ENCODE data around the gene SPANXN4. TPM values are rescaled to one million over a fixed set of nuclear protein-coding genes. Genes with fewer than 3 reads are reported as not detected.

SPANXN4 gene
- total RNA-seq: not detected in 3 replicates

DNA sequence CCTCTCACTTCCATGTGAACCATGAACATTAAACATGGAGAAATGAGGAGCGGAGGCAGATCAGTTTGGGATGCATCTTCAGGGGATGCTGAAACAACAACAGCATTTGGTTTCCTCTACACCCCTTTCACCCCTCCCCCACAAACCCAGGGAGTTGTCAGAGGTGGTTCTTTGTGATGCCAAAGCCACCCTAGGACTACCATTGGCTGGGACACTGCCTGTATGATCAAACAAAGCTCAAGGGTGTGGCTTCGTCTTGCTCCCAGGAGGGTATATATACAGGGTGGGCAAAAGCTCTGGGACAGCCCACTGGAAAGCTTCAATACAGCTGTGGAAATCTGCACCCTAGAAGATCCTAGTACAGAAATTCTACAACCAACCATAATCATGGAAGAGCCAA is at the start of gene SPANXN4:
TSS of gene SPANXN4 (plus strand) at position 301 of the 400 bp plus-strand sequence. CDS start at position 388, 87 bp downstream.
- Mint-ChIP-seq H3K36me3 (no peaks in the 10 kb centered on the region), H3K27me3 (ENCODE audit: low read depth) (no peaks in the 10 kb centered on the region), H3K9me3 (peaks cover 34% of the 10 kb centered on the region), H3K4me1 (no peaks in the 10 kb centered on the region), H3K4me3 (no peak within 1 kb of the TSS), H3K27ac (no peak within 1 kb of the TSS)
- TF ChIP-seq, protein P1, sequence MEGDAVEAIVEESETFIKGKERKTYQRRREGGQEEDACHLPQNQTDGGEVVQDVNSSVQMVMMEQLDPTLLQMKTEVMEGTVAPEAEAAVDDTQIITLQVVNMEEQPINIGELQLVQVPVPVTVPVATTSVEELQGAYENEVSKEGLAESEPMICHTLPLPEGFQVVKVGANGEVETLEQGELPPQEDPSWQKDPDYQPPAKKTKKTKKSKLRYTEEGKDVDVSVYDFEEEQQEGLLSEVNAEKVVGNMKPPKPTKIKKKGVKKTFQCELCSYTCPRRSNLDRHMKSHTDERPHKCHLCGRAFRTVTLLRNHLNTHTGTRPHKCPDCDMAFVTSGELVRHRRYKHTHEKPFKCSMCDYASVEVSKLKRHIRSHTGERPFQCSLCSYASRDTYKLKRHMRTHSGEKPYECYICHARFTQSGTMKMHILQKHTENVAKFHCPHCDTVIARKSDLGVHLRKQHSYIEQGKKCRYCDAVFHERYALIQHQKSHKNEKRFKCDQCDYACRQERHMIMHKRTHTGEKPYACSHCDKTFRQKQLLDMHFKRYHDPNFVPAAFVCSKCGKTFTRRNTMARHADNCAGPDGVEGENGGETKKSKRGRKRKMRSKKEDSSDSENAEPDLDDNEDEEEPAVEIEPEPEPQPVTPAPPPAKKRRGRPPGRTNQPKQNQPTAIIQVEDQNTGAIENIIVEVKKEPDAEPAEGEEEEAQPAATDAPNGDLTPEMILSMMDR (IDR thresholded peaks at IDR 0.05; ENCODE audit: unreplicated experiment): no peak
- no peak for DNase-seq (ENCODE audit: low spot score in 2 of 2, unreplicated experiment in 2 of 2)

DNA sequence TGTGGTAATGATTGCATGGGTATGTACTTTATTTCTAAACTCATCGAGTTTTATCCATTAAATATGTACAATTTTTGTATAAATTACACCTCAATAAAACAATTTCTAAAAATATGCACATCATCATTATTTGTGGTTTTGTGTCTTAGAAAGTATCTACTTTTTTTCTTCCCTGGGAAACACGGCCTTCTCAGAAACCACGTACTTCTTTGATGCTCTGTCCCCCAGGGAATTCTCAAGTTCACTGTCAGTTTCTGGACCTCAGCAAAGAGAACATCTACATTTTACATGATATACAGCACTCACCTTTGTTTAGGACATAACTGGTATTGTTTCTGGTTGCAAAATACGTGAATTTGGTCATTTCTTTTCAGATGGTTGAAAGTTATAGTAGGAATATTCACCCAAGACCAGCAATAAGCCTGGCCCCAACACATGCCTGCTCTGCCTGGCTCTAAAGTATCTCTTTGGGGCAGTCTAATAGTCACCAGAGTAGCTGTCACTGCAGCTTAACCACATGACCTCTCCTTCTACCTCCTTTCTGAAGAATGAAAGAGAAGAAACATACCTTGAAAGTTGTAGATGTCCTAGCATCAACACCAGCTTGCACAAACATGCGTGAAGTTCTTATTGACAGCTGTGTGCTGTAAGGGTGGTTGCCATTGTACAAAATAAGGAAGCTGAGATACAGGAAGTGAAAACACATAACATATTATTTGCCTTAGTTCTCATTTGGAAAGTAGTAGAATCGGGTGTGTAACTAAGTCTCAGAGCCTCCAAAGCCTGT is 48.4 kb upstream of the SPANXN4 start:
- TF ChIP-seq, protein P1 (IDR thresholded peaks at IDR 0.05; ENCODE audit: unreplicated experiment): no peak
- H3K4me3 Mint-ChIP-seq: no peak overlapping the region
- no peak for DNase-seq (ENCODE audit: low spot score in 2 of 2, unreplicated experiment in 2 of 2)
- H3K4me1 Mint-ChIP-seq: no peaks in the 10 kb centered on the region
- H3K9me3 Mint-ChIP-seq: peaks cover 52% of the 10 kb centered on the region
- H3K27me3 Mint-ChIP-seq (ENCODE audit: low read depth): no peaks in the 10 kb centered on the region
- H3K36me3 Mint-ChIP-seq: no peaks in the 10 kb centered on the region
- no peak overlapping the region for H3K27ac Mint-ChIP-seq

GRCh38 chrX:142978130-142978684 is 47.5 kb upstream of the SPANXN4 start:
- H3K27me3 Mint-ChIP-seq (ENCODE audit: low read depth): no peaks in the 10 kb centered on the region
- no peak overlapping the region for H3K27ac Mint-ChIP-seq
- no peaks in the 10 kb centered on the region for H3K4me1 Mint-ChIP-seq
- no peak for DNase-seq (ENCODE audit: low spot score in 2 of 2, unreplicated experiment in 2 of 2)
- H3K9me3 Mint-ChIP-seq: peaks cover 50% of the 10 kb centered on the region
- no peak overlapping the region for H3K4me3 Mint-ChIP-seq
- no peaks in the 10 kb centered on the region for H3K36me3 Mint-ChIP-seq
- TF ChIP-seq, protein P1 (IDR thresholded peaks at IDR 0.05; ENCODE audit: unreplicated experiment): no peak

GRCh38 chrX:142982679-142983078 is 43.0 kb upstream of the SPANXN4 start:
- TF ChIP-seq, protein P1 (IDR thresholded peaks at IDR 0.05; ENCODE audit: unreplicated experiment): no peak
- H3K9me3 Mint-ChIP-seq: peaks cover 53% of the 10 kb centered on the region
- H3K36me3 Mint-ChIP-seq: no peaks in the 10 kb centered on the region
- DNase-seq (ENCODE audit: low spot score in 2 of 2, unreplicated experiment in 2 of 2): no peak
- H3K27ac Mint-ChIP-seq: no peak overlapping the region
- no peak overlapping the region for H3K4me3 Mint-ChIP-seq
- no peaks in the 10 kb centered on the region for H3K4me1 Mint-ChIP-seq
- no peaks in the 10 kb centered on the region for H3K27me3 Mint-ChIP-seq (ENCODE audit: low read depth)

DNA sequence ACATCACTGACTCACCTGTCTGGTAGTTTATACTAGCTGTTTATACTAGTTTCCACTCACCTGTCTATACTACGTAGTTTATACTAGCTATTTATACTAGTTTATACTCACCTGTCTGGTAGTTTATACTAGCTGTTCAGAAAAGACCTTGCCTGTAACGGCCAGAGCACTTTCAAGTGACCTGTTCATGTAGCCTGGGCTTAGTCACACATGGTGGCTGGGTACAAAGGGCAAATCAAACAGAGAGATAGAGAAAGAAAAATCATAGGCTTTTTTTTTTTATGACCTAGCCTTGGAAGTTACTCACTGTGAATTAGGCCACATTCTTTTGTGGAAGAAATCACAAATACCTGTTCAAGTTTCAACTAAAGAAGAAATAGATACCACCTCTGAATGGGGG is 30.7 kb upstream of the SPANXN4 start:
- no peak for DNase-seq (ENCODE audit: low spot score in 2 of 2, unreplicated experiment in 2 of 2)
- TF ChIP-seq, protein P1 (IDR thresholded peaks at IDR 0.05; ENCODE audit: unreplicated experiment): no peak
- H3K4me3 Mint-ChIP-seq: no peak overlapping the region
- no peaks in the 10 kb centered on the region for H3K36me3 Mint-ChIP-seq
- no peak overlapping the region for H3K27ac Mint-ChIP-seq
- H3K4me1 Mint-ChIP-seq: no peaks in the 10 kb centered on the region
- H3K27me3 Mint-ChIP-seq (ENCODE audit: low read depth): no peaks in the 10 kb centered on the region
- peaks cover 53% of the 10 kb centered on the region for H3K9me3 Mint-ChIP-seq
